ENCODE measurements around the gene DCLRE1C.
"Not testable (repeated sequence)": the region's sequence is repeated elsewhere in the genome, so short reads cannot be mapped to it uniquely, and the experiment has no call there.

DCLRE1C gene

DNA sequence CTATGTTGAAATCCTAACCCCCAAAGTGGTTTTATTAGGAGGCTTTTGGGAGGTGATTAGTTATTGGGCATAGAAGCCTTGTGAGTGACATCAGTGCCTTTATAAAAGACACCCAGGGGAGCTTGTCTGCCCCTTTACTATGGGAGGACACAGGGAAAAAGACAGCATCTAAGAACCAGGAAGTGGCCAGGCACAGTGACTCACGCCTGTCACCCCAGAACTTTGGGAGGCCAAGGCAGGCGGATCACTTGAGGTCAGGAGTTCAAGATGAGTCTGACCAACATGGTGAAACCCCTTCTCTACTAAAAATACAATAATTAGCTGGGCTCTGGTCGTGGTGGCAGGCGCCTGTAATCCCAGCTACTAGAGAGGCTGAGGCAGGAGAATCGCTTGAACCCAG, 14.9 kb downstream of the DCLRE1C start:
- peaks cover 36% of the 10 kb centered on the region for H3K36me3 ChIP-seq (ENCODE audit: insufficient read depth, low read depth, low read length)
- H3K4me3 ChIP-seq (ENCODE audit: low read length); H3K4me1 ChIP-seq (ENCODE audit: insufficient read depth, low read length); H3K27me3 ChIP-seq (ENCODE audit: insufficient read depth, low read length); H3K9me3 ChIP-seq (ENCODE audit: insufficient read depth, low read depth, low read length); H3K27ac ChIP-seq (ENCODE audit: low read length); H3K9ac ChIP-seq (ENCODE audit: low read depth, low read length): not testable (repeated sequence)

DNA sequence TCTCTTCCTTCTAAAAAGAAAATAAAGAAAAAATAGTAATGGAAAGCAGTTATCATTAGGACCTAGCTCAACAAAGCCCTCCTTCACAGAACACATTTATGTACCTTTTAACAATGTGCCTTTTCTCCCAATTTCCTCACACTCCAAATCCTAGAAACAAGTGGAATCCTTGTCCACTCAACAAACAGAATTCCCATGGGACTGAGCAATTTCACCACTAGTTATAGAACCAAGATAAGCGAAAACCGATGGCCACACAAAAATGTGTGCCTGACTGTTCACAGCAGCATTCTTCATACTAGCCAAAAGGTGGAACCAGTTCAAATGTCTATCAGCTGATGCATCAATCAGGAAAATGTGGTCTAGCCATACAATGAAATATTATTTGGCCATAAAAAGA, 17.3 kb downstream of the DCLRE1C start:
- no peaks in the 10 kb centered on the region for H3K9me3 ChIP-seq (ENCODE audit: insufficient read depth, low read depth, low read length)
- H3K27me3 ChIP-seq (ENCODE audit: insufficient read depth, low read length), result no peaks in the 10 kb centered on the region
- H3K36me3 ChIP-seq (ENCODE audit: insufficient read depth, low read depth, low read length), result peaks cover 45% of the 10 kb centered on the region
- H3K9ac ChIP-seq (ENCODE audit: low read depth, low read length), result no peak overlapping the region
- H3K4me1 ChIP-seq (ENCODE audit: insufficient read depth, low read length), result no peaks in the 10 kb centered on the region
- no peak overlapping the region for H3K4me3 ChIP-seq (ENCODE audit: low read length)
- no peak overlapping the region for H3K27ac ChIP-seq (ENCODE audit: low read length)

DNA sequence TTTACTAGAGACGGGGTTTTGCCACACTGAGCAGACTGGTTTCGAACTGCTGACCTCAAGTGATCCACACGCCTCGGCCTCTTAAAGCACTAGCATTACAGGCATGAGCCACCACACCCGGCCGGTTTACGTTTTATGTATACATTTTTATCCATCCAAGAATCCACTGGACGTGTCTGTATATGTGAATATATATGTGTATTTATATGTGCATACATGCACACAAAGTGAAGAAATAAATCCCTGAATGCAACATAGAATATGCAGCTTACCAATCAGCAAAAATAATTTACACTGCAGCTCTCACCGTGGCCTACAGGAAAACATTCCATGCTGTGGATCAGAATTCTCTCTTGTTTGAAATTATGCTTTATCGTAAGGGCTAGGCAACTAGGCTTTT, 23.3 kb downstream of the DCLRE1C start:
- no peak overlapping the region for H3K9ac ChIP-seq (ENCODE audit: low read depth, low read length)
- no peak overlapping the region for H3K4me3 ChIP-seq (ENCODE audit: low read length)
- no peaks in the 10 kb centered on the region for H3K4me1 ChIP-seq (ENCODE audit: insufficient read depth, low read length)
- H3K9me3 ChIP-seq (ENCODE audit: insufficient read depth, low read depth, low read length), result no peaks in the 10 kb centered on the region
- H3K27me3 ChIP-seq (ENCODE audit: insufficient read depth, low read length), result no peaks in the 10 kb centered on the region
- no peak overlapping the region for H3K27ac ChIP-seq (ENCODE audit: low read length)
- H3K36me3 ChIP-seq (ENCODE audit: insufficient read depth, low read depth, low read length), result peaks cover 79% of the 10 kb centered on the region

DNA sequence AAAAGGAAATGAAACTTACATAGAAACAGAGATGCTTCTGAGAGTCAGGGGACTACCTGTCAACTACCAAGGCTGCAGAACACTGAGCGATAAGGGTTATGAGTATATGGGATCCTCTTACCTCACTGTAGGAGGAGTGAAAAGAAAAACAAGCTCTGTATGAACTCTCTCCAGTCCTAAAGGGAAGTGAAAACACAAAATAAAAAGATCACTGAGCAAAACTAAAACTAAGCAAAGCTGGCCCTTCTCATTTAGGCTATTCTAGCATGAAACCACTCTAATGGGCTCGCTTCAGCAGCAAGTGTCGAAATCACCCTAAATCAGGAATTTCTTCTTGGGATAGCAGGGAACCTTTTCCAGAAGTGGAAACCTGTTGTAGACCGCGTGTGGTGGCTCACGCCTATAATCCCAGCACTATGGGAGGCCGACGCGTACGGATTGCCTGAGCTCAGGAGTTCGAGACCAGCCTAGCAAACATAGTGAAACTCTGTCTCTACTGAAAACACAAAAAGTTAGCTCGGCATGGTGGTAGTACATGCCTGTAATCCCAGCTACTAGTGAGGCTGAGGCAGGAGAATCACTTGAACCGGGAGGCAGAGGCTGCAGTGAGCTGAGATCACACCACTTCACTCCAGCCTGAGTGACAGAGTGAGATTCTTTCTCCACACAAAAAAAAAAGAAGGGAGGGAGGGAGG, 27.0 kb downstream of the DCLRE1C start:
- Histone ChIP-seq H3K4me1 (ENCODE audit: insufficient read depth, low read length) (no peaks in the 10 kb centered on the region), H3K27me3 (ENCODE audit: insufficient read depth, low read length) (no peaks in the 10 kb centered on the region), H3K36me3 (ENCODE audit: insufficient read depth, low read depth, low read length) (peaks cover 69% of the 10 kb centered on the region), H3K9ac (ENCODE audit: low read depth, low read length) (no peak overlapping the region), H3K4me3 (ENCODE audit: low read length) (no peak overlapping the region), H3K27ac (ENCODE audit: low read length) (no peak overlapping the region), H3K9me3 (ENCODE audit: insufficient read depth, low read depth, low read length) (no peaks in the 10 kb centered on the region)

DNA sequence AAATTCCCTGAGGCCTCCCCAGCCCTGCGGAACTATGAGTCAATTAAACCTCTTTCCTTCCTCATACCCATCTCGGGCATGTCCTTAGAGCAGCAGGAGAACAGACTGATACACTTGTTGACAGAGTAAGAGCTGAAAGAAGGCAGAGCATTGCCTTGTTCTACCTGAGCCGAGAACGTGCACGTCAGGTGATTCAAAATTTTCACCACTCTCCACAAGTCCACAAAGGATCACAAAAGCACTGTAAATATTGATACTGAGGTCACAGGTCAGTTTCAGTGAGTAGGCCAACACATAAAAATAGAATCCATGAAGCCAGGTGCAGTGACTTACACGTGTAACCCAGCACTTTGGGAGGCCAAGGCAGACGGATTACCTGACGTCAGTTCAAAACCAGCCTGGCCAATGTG, 27.8 kb downstream of the DCLRE1C start:
- H3K4me3 ChIP-seq (ENCODE audit: low read length), result no peak overlapping the region
- no peaks in the 10 kb centered on the region for H3K27me3 ChIP-seq (ENCODE audit: insufficient read depth, low read length)
- H3K36me3 ChIP-seq (ENCODE audit: insufficient read depth, low read depth, low read length), result peaks cover 70% of the 10 kb centered on the region
- H3K27ac ChIP-seq (ENCODE audit: low read length), result no peak overlapping the region
- no peaks in the 10 kb centered on the region for H3K9me3 ChIP-seq (ENCODE audit: insufficient read depth, low read depth, low read length)
- no peak overlapping the region for H3K9ac ChIP-seq (ENCODE audit: low read depth, low read length)
- H3K4me1 ChIP-seq (ENCODE audit: insufficient read depth, low read length), result no peaks in the 10 kb centered on the region

DNA sequence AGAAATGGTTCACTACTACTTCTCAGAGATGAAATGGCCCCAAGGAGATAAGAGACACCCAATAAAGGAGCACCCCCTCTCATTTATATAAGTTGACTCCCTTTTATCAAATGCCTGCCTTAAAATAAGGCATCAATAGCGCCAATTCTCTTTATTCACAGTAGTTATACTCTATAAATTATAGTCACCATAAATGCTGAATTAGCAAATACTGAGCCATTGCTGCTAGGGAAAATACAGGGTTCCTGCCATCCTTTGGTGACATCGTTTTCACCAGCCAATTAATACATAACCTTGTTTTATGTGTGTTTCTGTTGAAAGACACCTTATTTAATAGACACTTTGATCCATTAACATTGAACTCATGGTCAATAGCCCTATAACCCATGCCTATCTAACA, 28.6 kb downstream of the DCLRE1C start:
- no peak overlapping the region for H3K9ac ChIP-seq (ENCODE audit: low read depth, low read length)
- H3K27me3 ChIP-seq (ENCODE audit: insufficient read depth, low read length), result no peaks in the 10 kb centered on the region
- no peaks in the 10 kb centered on the region for H3K9me3 ChIP-seq (ENCODE audit: insufficient read depth, low read depth, low read length)
- H3K36me3 ChIP-seq (ENCODE audit: insufficient read depth, low read depth, low read length), result peaks cover 64% of the 10 kb centered on the region
- H3K4me1 ChIP-seq (ENCODE audit: insufficient read depth, low read length), result no peaks in the 10 kb centered on the region
- H3K4me3 ChIP-seq (ENCODE audit: low read length), result no peak overlapping the region
- H3K27ac ChIP-seq (ENCODE audit: low read length), result no peak overlapping the region

DNA sequence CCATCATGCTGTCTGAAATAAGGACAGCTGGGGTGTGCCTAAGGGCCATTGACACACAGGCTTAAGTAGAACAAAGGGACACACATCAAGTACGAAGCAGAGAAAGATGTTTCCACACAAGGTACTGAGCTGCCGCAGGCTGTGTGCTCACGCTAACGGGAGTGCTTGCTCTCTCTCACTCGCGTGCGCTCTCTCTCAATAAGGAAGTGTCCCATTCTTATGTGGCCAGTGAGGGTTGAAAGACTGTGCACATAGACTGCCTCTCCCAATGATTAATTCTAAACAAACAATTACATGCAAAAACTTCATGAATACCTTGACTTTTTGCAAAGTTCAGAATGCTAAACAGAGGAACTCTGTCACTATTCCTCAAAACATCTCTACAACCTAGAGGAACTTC, 29.9 kb downstream of the DCLRE1C start:
- Histone ChIP-seq H3K27me3 (ENCODE audit: insufficient read depth, low read length) (no peaks in the 10 kb centered on the region), H3K9ac (ENCODE audit: low read depth, low read length) (no peak overlapping the region), H3K36me3 (ENCODE audit: insufficient read depth, low read depth, low read length) (peaks cover 71% of the 10 kb centered on the region)

DNA sequence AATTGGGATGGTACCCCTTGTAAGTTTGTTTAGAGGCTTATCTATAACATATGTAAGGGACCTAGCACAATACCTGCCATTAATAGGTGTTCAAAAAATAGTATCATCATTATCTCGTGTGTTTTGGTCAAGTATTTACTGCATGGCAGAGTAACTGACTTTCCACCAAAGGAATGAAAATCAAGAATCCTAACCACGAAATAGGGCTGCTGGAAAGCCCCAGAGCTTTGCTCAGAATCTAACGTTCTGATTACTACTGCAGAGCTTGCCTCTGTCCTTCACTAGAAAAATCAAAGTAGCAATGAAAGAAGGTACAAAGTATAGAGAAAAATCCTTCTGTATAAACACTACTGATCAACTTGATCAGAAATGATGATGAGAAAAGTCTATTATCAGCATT, 34.9 kb downstream of the DCLRE1C start:
- Histone ChIP-seq H3K9me3 (ENCODE audit: insufficient read depth, low read depth, low read length) (peaks cover 42% of the 10 kb centered on the region), H3K27me3 (ENCODE audit: insufficient read depth, low read length) (no peaks in the 10 kb centered on the region), H3K36me3 (ENCODE audit: insufficient read depth, low read depth, low read length) (peaks cover 76% of the 10 kb centered on the region), H3K4me1 (ENCODE audit: insufficient read depth, low read length) (no peaks in the 10 kb centered on the region), H3K4me3 (ENCODE audit: low read length) (no peak overlapping the region), H3K9ac (ENCODE audit: low read depth, low read length) (no peak overlapping the region), H3K27ac (ENCODE audit: low read length) (no peak overlapping the region)

More for the DNA sequence above, 29.9 kb downstream of the DCLRE1C start:
- no peaks in the 10 kb centered on the region for H3K4me1 ChIP-seq (ENCODE audit: insufficient read depth, low read length)
- H3K27ac ChIP-seq (ENCODE audit: low read length), result no peak overlapping the region
- no peak overlapping the region for H3K4me3 ChIP-seq (ENCODE audit: low read length)
- no peaks in the 10 kb centered on the region; the same call in 1 of the 2 replicates for H3K9me3 ChIP-seq (ENCODE audit: insufficient read depth, low read depth, low read length)

DNA sequence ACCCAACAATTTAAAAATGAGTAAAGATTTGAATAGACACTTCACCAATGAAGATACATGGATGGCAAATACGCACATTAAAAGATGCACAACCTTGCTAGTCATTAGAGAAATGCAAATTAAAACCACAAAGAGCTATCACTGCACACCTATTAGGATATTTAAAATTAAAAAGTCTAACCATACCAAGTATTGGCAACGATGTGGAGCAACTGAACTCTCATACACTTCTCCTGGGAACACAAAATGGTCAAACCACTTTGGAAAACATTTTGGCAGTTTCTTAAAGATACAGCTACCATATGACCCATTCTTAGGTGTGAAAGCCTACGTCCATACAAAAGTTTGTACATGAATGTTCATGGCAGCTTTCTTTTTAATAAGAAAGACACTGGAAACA, 36.1 kb downstream of the DCLRE1C start:
- H3K4me3 ChIP-seq (ENCODE audit: low read length), result no peak overlapping the region
- H3K4me1 ChIP-seq (ENCODE audit: insufficient read depth, low read length), result no peaks in the 10 kb centered on the region
- H3K27ac ChIP-seq (ENCODE audit: low read length), result no peak overlapping the region
- H3K9me3 ChIP-seq (ENCODE audit: insufficient read depth, low read depth, low read length), result peaks cover 51% of the 10 kb centered on the region
- H3K27me3 ChIP-seq (ENCODE audit: insufficient read depth, low read length), result no peaks in the 10 kb centered on the region
- H3K36me3 ChIP-seq (ENCODE audit: insufficient read depth, low read depth, low read length), result peaks cover 83% of the 10 kb centered on the region
- no peak overlapping the region for H3K9ac ChIP-seq (ENCODE audit: low read depth, low read length)

DNA sequence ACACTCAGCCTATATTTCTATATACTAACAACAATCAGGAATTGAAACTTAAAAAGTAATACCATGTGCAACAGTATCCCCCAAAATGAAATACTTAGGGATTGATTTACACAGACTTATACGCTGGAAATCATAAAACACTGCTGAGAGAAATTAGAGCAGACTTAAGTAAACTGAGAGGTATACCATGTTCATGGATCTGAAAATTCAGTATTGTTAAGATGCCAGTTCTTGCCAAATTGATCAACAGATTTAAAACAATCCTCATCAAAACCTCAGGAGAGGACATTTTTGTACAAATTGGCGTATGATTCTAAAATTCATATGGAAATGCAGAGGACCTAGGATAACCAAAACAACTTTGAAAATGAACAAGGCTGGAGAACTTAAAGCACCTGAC, 37.3 kb downstream of the DCLRE1C start:
- peaks cover 81% of the 10 kb centered on the region for H3K36me3 ChIP-seq (ENCODE audit: insufficient read depth, low read depth, low read length)
- H3K4me1 ChIP-seq (ENCODE audit: insufficient read depth, low read length), result no peaks in the 10 kb centered on the region

DNA sequence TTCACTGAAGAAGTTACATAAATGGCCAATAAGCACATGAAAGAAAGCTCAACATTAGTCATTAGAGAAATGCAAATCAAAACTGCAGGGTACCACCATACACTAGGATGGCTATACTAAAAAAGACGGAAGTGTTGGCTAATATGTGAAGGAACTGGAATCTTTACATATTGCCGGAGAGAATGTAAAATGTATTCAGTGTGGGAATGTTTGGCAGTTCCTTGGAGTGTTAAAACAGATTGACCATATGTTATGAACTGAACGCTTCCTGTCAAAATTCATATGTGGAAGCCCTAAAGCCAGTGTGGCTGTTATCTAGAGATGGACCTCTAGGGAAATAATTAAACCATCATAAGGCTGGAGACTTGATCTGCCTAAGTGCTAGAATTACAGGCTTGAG, 42.1 kb downstream of the DCLRE1C start:
- Histone ChIP-seq H3K9me3 (ENCODE audit: insufficient read depth, low read depth, low read length) (peaks cover 65% of the 10 kb centered on the region), H3K27me3 (ENCODE audit: insufficient read depth, low read length) (no peaks in the 10 kb centered on the region), H3K4me1 (ENCODE audit: insufficient read depth, low read length) (no peaks in the 10 kb centered on the region), H3K36me3 (ENCODE audit: insufficient read depth, low read depth, low read length) (peaks cover 88% of the 10 kb centered on the region), H3K4me3 (ENCODE audit: low read length) (no peak overlapping the region), H3K27ac (ENCODE audit: low read length) (no peak overlapping the region), H3K9ac (ENCODE audit: low read depth, low read length) (no peak overlapping the region)

More for the DNA sequence above, 37.3 kb downstream of the DCLRE1C start:
- H3K4me3 ChIP-seq (ENCODE audit: low read length), result no peak overlapping the region
- no peak overlapping the region for H3K9ac ChIP-seq (ENCODE audit: low read depth, low read length)
- no peaks in the 10 kb centered on the region for H3K27me3 ChIP-seq (ENCODE audit: insufficient read depth, low read length)
- H3K27ac ChIP-seq (ENCODE audit: low read length), result no peak overlapping the region
- peaks cover 56% of the 10 kb centered on the region for H3K9me3 ChIP-seq (ENCODE audit: insufficient read depth, low read depth, low read length)

DNA sequence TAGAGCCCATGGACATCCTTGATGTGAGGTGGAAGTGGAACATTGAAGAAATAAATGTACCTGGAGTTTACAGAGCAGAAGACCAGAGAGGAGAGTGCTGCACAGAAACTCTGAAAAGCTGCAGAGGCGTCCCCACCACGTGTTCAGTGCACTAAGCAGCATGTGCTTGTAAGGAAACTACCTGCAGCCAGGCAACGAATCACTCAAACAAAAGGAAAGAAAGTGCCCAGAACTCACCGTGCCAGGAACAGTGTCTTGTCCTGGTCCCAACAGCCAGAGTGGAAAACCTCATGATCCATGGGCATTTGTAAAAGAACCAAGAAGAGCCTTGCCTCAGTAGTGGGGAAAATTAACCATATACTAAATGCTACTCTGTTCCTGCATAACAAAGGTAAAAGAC, 42.9 kb downstream of the DCLRE1C start:
- H3K4me3 ChIP-seq (ENCODE audit: low read length), result no peak overlapping the region
- H3K4me1 ChIP-seq (ENCODE audit: insufficient read depth, low read length), result no peaks in the 10 kb centered on the region
- no peak overlapping the region for H3K9ac ChIP-seq (ENCODE audit: low read depth, low read length)
- H3K9me3 ChIP-seq (ENCODE audit: insufficient read depth, low read depth, low read length), result peaks cover 62% of the 10 kb centered on the region
- no peak overlapping the region for H3K27ac ChIP-seq (ENCODE audit: low read length)
- no peaks in the 10 kb centered on the region for H3K27me3 ChIP-seq (ENCODE audit: insufficient read depth, low read length)
- peaks cover 88% of the 10 kb centered on the region for H3K36me3 ChIP-seq (ENCODE audit: insufficient read depth, low read depth, low read length)
